Measurements from ENCODE around the gene INPP5D. TPM values are rescaled to one million over a fixed set of nuclear protein-coding genes. Genes with fewer than 3 reads are reported as not detected.
"Not testable (repeated sequence)": the region's sequence is repeated elsewhere in the genome, so short reads cannot be mapped to it uniquely, and the experiment has no call there.

Gene INPP5D
- total RNA-seq, 1 donor from 2014 or later: 7.6 TPM

- DNase-seq: no peak
Measured at GRCh38 chr2:233032551-233033320, 27.4 kb upstream of the INPP5D start, which contains the start of gene NEU2. Gene NEU2, plus strand, starts transcription at chr2:233032672. Its CDS starts 0 bp downstream, at chr2:233032672.

- no peak for DNase-seq
Measured at GRCh38 chr2:233033672-233034071, 26.5 kb upstream of the INPP5D start.

GRCh38 chr2:233034091-233034882 lies 25.9 kb upstream of the INPP5D start:
- DNase-seq: no peak

GRCh38 chr2:233035426-233036161 lies 24.5 kb upstream of the INPP5D start:
- no peak for DNase-seq

GRCh38 chr2:233036162-233036838 lies 23.8 kb upstream of the INPP5D start:
- no peak for DNase-seq

- no peak for DNase-seq
Measured at GRCh38 chr2:233037078-233037477, 23.1 kb upstream of the INPP5D start.

GRCh38 chr2:233039212-233039845 lies 20.8 kb upstream of the INPP5D start:
- no peak for DNase-seq

GRCh38 chr2:233039846-233040530 lies 20.2 kb upstream of the INPP5D start:
- no peak for DNase-seq

GRCh38 chr2:233040571-233040970 lies 19.6 kb upstream of the INPP5D start:
- no peak for DNase-seq

- no peak for DNase-seq
Measured at GRCh38 chr2:233041722-233042323, 18.3 kb upstream of the INPP5D start.

- no peak for DNase-seq
Measured at GRCh38 chr2:233042549-233042948, 17.6 kb upstream of the INPP5D start.

- DNase-seq: no peak
Measured at GRCh38 chr2:233044974-233045605, 15.1 kb upstream of the INPP5D start.

- no peak for DNase-seq
Measured at GRCh38 chr2:233047206-233047605, 12.9 kb upstream of the INPP5D start.

- no peak for DNase-seq
Measured at GRCh38 chr2:233047667-233048066, 12.5 kb upstream of the INPP5D start.

- no peak for DNase-seq
Measured at GRCh38 chr2:233048569-233049193, 11.5 kb upstream of the INPP5D start.

- no peak for DNase-seq
Measured at GRCh38 chr2:233049194-233049761, 10.9 kb upstream of the INPP5D start.

GRCh38 chr2:233051241-233052149 lies 8.6 kb upstream of the INPP5D start:
- DNase-seq: no peak

GRCh38 chr2:233052517-233052916 lies 7.6 kb upstream of the INPP5D start:
- not testable (repeated sequence) for DNase-seq

All from skin of body (tissue), 2 donors.